Central memory CD8-positive, alpha-beta T cell (primary cell): ENCODE results near the gene MTX1.
"Not testable (repeated sequence)": the region's sequence is repeated elsewhere in the genome, so short reads cannot be mapped to it uniquely, and the experiment has no call there.

Experiments
- ATAC-seq: fragments of 150-1000 bp; cut with Tn5 transposase; replicated peaks from 2 replicates; pipeline ENCODE4 v1.10.0; 2022; ENCODE audit warnings: mild to moderate bottlenecking, moderate FRiP score, moderate number of reproducible peaks; ENCODE audit not compliant: poor library complexity, severe bottlenecking; ENCODE audit errors: extremely low read depth
- DNase-seq, 2 donors: peaks; one replicate each; pipeline ENCODE4 v3.0.0; 2021; ENCODE audit warnings: low spot score in 2 of 2
- H3K27ac Mint-ChIP-seq: one replicate; pipeline ENCODE4 v1.8.0; 2022; ENCODE audit warnings: low read depth, mild to moderate bottlenecking, moderate library complexity, mixed read lengths
- H3K27me3 Mint-ChIP-seq: one replicate; pipeline ENCODE4 v1.8.0; 2022; ENCODE audit warnings: mixed read lengths
- H3K36me3 Mint-ChIP-seq: one replicate; pipeline ENCODE4 v1.8.0; 2022; ENCODE audit warnings: mild to moderate bottlenecking, moderate library complexity, mixed read lengths; ENCODE audit not compliant: insufficient read depth
- H3K4me1 Mint-ChIP-seq: one replicate; pipeline ENCODE4 v1.8.0; 2022; ENCODE audit warnings: mixed read lengths
- H3K4me3 Mint-ChIP-seq: one replicate; pipeline ENCODE4 v1.8.0; 2022; ENCODE audit warnings: mild to moderate bottlenecking, moderate library complexity, mixed read lengths
- H3K9me3 Mint-ChIP-seq: one replicate; pipeline ENCODE4 v1.8.0; 2022; ENCODE audit warnings: mixed read lengths

The MTX1 gene

GRCh38 chr1:155210314-155211104 lies 2.0 kb downstream of the MTX1 start:
- Mint-ChIP-seq H3K4me1 (peaks cover 20% of the 10 kb centered on the region), H3K9me3 (no peaks in the 10 kb centered on the region), H3K27ac (no peak overlapping the region), H3K36me3 (peaks cover 19% of the 10 kb centered on the region), H3K27me3 (no peaks in the 10 kb centered on the region), H3K4me3 (peak overlapping the region; percentile 88)
- DNase-seq (no peak), ATAC-seq (no peak)

- not testable (repeated sequence) for DNase-seq, H3K27ac Mint-ChIP-seq
- peaks cover 20% of the 10 kb centered on the region for H3K4me1 Mint-ChIP-seq
Measured at GRCh38 chr1:155211381-155212050, 3.0 kb downstream of the MTX1 start.

GRCh38 chr1:155212051-155212440 lies 3.6 kb downstream of the MTX1 start:
- H3K27me3 Mint-ChIP-seq, ATAC-seq, DNase-seq, H3K9me3 Mint-ChIP-seq, H3K27ac Mint-ChIP-seq, H3K4me3 Mint-ChIP-seq: not testable (repeated sequence)
- Mint-ChIP-seq H3K36me3 (peaks cover 18% of the 10 kb centered on the region), H3K4me1 (peaks cover 15% of the 10 kb centered on the region)

More at GRCh38 chr1:155211381-155212050, 3.0 kb downstream of the MTX1 start:
- not testable (repeated sequence) for ATAC-seq, H3K9me3 Mint-ChIP-seq, H3K27me3 Mint-ChIP-seq, H3K4me3 Mint-ChIP-seq
- peaks cover 19% of the 10 kb centered on the region for H3K36me3 Mint-ChIP-seq

GRCh38 chr1:155214702-155215101 lies 6.2 kb downstream of the MTX1 start:
- H3K27ac Mint-ChIP-seq, H3K36me3 Mint-ChIP-seq, H3K9me3 Mint-ChIP-seq, DNase-seq, H3K4me3 Mint-ChIP-seq, H3K27me3 Mint-ChIP-seq: not testable (repeated sequence)
- peak; percentile 34 for ATAC-seq
- H3K4me1 Mint-ChIP-seq, result peaks cover 12% of the 10 kb centered on the region

GRCh38 chr1:155218854-155219591 lies 10.5 kb downstream of the MTX1 start:
- no peak for DNase-seq
- Mint-ChIP-seq H3K4me3 (no peak overlapping the region), H3K27ac (peak overlapping the region; percentile 16), H3K9me3 (no peaks in the 10 kb centered on the region), H3K4me1 (peaks cover 16% of the 10 kb centered on the region), H3K36me3 (no peaks in the 10 kb centered on the region), H3K27me3 (no peaks in the 10 kb centered on the region)
- ATAC-seq, result no peak

GRCh38 chr1:155219592-155220031 lies 11.1 kb downstream of the MTX1 start:
- Mint-ChIP-seq H3K4me1 (peaks cover 16% of the 10 kb centered on the region), H3K4me3 (no peak overlapping the region)
- peak; percentile 22 for ATAC-seq

GRCh38 chr1:155220211-155220965 lies 11.9 kb downstream of the MTX1 start:
- not testable (repeated sequence) for H3K9me3 Mint-ChIP-seq

More at GRCh38 chr1:155219592-155220031, 11.1 kb downstream of the MTX1 start:
- Mint-ChIP-seq H3K36me3 (no peaks in the 10 kb centered on the region), H3K27me3 (no peaks in the 10 kb centered on the region), H3K9me3 (no peaks in the 10 kb centered on the region), H3K27ac (peak overlapping the region; percentile 16)
- no peak for DNase-seq

GRCh38 chr1:155223047-155223446 lies 14.6 kb downstream of the MTX1 start:
- Mint-ChIP-seq H3K27me3 (no peaks in the 10 kb centered on the region), H3K36me3 (peaks cover 4% of the 10 kb centered on the region), H3K4me3 (no peak overlapping the region), H3K9me3 (no peaks in the 10 kb centered on the region), H3K4me1 (peaks cover 36% of the 10 kb centered on the region), H3K27ac (no peak overlapping the region)
- DNase-seq (no peak), ATAC-seq (no peak)

More at GRCh38 chr1:155220211-155220965, 11.9 kb downstream of the MTX1 start:
- not testable (repeated sequence) for H3K36me3 Mint-ChIP-seq, H3K27ac Mint-ChIP-seq, ATAC-seq, DNase-seq, H3K27me3 Mint-ChIP-seq, H3K4me3 Mint-ChIP-seq
- peaks cover 16% of the 10 kb centered on the region for H3K4me1 Mint-ChIP-seq

GRCh38 chr1:155225404-155225759 lies 16.9 kb downstream of the MTX1 start:
- H3K36me3 Mint-ChIP-seq, H3K27ac Mint-ChIP-seq, H3K9me3 Mint-ChIP-seq, H3K4me3 Mint-ChIP-seq, H3K27me3 Mint-ChIP-seq, DNase-seq, ATAC-seq: not testable (repeated sequence)
- peaks cover 20% of the 10 kb centered on the region for H3K4me1 Mint-ChIP-seq

GRCh38 chr1:155226188-155226909 lies 17.9 kb downstream of the MTX1 start:
- peak; percentile 63 to 74 for DNase-seq
- Mint-ChIP-seq H3K4me1 (peaks cover 20% of the 10 kb centered on the region), H3K9me3 (no peaks in the 10 kb centered on the region), H3K27me3 (no peaks in the 10 kb centered on the region), H3K36me3 (peaks cover 4% of the 10 kb centered on the region), H3K4me3 (peak overlapping the region; percentile 79), H3K27ac (peak overlapping the region; percentile 95)
- peak; percentile 72 for ATAC-seq

- ATAC-seq (peak; percentile 3), DNase-seq (no peak)
- H3K36me3 Mint-ChIP-seq, result peaks cover 4% of the 10 kb centered on the region
- no peaks in the 10 kb centered on the region for H3K9me3 Mint-ChIP-seq
- H3K27ac Mint-ChIP-seq, result peak overlapping the region; percentile 95
- no peaks in the 10 kb centered on the region for H3K27me3 Mint-ChIP-seq
- H3K4me3 Mint-ChIP-seq, result peak overlapping the region; percentile 79
- H3K4me1 Mint-ChIP-seq, result peaks cover 20% of the 10 kb centered on the region
Measured at GRCh38 chr1:155226910-155227260, 18.4 kb downstream of the MTX1 start.
